HFF-Myc (cell line): ENCODE measurements around the gene DNAH11.

Experiments used
- DNase-seq: peaks from one replicate; pipeline ENCODE4 v3.0.0-alpha.2; 2011; ENCODE audit warnings: low read depth; ENCODE audit errors: extremely low read depth
- H3K4me3 ChIP-seq: replicated peaks from 2 replicates; pipeline ENCODE4 v1.5.1; 2011; ENCODE audit warnings: low read depth, mild to moderate bottlenecking, control low read depth, low read length
- TF ChIP-seq, protein P1 (sequence below): IDR thresholded peaks from 2 replicates; pipeline ENCODE4 v1.5.1; 2012; ENCODE audit warnings: mild to moderate bottlenecking, low read depth, low read length, control low read depth; ENCODE audit errors: missing control alignments

DNAH11 gene

DNA sequence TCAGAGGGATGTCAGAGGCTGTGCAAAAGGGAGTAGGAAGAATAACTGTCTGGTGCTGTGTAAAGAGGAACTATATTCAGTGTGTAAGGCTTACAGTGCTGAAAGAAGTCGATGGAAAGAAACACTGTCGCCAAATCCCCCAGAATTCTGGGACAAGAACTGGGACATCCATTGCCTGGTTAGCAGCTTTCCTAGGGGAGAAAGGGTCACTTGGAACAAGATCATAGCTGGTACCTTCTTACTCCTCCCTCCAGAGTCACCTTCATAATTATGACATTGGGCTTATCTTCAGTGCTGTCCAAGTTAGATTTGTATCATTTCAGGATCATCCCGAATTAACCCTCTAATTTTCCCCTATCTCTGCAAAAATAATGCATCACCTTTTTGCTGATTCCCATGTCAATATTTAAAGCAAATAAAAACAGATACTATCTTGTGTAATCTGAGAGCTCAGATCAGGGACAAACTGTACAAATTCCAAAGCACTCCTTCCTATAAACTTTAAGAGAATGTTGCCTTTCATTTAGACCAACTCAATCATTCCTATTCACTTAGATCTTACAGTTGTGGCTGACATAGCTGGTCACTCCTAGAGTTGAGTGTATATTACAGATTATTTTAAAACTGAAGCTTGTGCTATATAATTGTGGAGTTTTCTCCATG lies 96.5 kb downstream of the DNAH11 start:
- no peak overlapping the region for H3K4me3 ChIP-seq
- DNase-seq = no peak
- TF ChIP-seq, protein P1, sequence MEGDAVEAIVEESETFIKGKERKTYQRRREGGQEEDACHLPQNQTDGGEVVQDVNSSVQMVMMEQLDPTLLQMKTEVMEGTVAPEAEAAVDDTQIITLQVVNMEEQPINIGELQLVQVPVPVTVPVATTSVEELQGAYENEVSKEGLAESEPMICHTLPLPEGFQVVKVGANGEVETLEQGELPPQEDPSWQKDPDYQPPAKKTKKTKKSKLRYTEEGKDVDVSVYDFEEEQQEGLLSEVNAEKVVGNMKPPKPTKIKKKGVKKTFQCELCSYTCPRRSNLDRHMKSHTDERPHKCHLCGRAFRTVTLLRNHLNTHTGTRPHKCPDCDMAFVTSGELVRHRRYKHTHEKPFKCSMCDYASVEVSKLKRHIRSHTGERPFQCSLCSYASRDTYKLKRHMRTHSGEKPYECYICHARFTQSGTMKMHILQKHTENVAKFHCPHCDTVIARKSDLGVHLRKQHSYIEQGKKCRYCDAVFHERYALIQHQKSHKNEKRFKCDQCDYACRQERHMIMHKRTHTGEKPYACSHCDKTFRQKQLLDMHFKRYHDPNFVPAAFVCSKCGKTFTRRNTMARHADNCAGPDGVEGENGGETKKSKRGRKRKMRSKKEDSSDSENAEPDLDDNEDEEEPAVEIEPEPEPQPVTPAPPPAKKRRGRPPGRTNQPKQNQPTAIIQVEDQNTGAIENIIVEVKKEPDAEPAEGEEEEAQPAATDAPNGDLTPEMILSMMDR = no peak

DNA sequence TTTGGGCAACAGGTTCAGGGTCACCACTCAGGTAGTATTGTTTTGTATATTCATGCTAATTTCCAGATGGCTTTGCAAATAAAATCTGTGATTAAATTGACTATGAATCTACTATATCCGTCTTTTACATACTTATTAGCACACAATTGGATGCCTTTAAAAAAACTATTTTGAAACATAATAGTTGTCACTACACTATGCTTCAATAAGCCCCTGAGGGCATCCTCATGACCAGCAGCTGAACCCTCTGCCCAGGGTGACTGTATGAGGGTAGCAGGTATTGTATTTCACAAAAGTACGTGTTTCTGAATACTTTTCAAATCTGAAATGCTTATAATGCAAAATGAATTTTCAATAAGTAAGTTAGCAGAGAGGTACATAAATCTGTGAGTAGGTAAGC lies 97.3 kb downstream of the DNAH11 start:
- TF ChIP-seq, protein P1 = no peak
- no peak for DNase-seq
- no peak overlapping the region for H3K4me3 ChIP-seq

DNA sequence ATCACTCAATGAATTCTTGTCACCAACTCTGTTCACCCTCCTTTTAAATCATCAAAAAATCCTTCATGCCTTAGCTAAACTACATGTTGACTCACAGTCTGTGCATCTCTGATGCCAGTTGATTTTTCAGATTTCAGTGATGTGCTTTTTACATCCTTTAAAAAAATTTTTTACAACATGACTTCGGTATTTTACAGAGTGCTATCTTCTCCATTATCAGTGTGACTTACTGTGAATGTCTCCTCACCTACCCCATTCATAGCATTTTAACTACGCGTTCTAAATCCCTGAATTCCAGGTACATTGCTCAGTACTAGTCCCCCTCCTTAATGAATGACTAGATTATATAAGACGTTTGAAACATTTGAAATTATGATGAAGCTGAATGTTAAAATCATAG lies 98.7 kb downstream of the DNAH11 start:
- no peak for DNase-seq
- TF ChIP-seq, protein P1 = no peak
- no peak overlapping the region for H3K4me3 ChIP-seq

DNA sequence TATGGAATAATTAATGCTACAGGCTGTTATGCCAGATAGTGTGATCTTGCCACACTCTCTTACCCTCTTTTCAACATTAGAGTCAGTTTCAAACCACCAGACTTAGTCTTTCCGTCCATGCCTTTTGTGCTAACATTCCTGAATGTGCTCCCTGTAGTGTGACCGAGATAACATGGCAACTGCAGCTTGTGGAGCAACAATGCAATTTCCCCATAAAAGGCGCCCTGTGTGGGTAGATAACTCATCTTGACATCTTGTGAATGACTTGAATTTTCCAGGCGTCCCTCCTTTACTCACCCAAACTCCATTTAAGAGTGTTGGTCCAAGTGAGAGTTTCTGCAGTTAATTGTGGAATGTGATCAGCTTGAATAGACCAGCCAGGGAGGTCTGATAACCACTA lies 99.6 kb downstream of the DNAH11 start:
- no peak for DNase-seq
- TF ChIP-seq, protein P1 = no peak
- no peak overlapping the region for H3K4me3 ChIP-seq

DNA sequence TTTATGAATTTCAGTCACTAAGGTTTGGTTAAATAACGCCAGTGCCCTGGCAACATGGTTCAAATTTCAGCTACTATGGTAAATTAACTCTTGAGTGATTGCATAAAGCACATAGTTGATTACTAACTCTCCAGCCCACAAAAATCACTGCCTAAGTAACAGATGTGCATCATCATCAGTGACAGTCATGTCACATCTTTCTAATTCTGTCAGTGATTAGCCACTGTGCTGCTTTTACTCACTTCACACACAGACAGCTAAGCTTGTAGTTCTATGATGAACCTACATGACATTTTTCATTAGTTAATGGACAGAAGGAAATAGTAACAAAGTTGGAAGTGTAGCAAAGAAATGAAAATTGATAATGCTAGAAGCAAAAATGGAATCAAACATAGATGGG lies 108.9 kb downstream of the DNAH11 start:
- no peak overlapping the region for H3K4me3 ChIP-seq
- TF ChIP-seq, protein P1 = no peak
- no peak for DNase-seq

DNA sequence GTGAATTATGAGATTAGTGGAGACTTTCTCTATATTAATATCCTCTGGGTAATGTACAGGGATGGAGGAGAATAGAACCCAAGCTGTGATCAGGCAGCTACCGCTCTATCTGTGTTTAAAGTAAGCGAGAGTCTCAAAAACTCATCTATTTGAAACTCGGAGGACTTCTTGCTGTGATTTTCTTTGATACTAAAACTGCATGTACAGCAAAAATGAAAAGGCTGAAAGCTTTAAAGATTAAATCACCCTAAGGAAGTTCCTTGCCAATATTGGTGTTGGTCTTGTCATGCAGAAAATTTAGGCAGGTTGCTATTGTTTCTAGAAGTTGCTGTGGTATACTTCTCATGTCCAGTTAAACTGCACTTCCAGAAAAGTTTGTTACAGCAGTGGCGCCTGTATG lies 110.8 kb downstream of the DNAH11 start:
- TF ChIP-seq, protein P1 = no peak
- no peak overlapping the region for H3K4me3 ChIP-seq
- no peak for DNase-seq

DNA sequence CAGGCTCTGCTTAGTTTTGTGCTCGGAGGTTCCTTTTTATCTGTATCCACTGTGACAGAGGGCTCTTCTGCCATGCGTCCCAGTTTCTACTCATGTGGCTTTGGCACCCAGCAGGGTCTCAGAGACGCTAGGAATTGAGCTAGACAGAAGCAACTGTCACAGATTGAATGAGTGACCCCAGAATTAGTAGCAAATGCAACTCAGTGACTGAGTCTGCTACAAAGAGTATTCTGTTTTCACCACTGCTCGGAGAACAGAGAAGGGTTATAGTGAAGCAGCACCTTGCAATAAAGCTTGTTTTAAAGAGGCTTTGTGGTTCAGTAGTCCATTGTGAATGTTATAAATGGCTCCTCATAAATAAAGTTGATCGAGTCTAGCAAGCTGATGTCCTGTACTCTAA lies 113.2 kb downstream of the DNAH11 start:
- no peak for DNase-seq
- TF ChIP-seq, protein P1 = no peak
- no peak overlapping the region for H3K4me3 ChIP-seq
